Panc1 (cell line): ENCODE results near the gene EEF2. TPM values are rescaled to one million over a fixed set of nuclear protein-coding genes. Genes with fewer than 3 reads are reported as not detected.
"Not testable (repeated sequence)": the region's sequence is repeated elsewhere in the genome, so short reads cannot be mapped to it uniquely, and the experiment has no call there.

Source experiments
- ATAC-seq: fragments of 200-7000 bp; cut with Tn5 transposase; 2 replicates; pipeline ENCODE4 v1.9.1; 2020; ENCODE audit warnings: mild to moderate bottlenecking, moderate library complexity
- BruUV-seq: library from RNA; stranded (reverse); fragments of 400-500 nt; replicated peaks from 2 replicates; lab custom pipeline; 2021; lab: Mats Ljungman, UMichigan
- CTCF ChIA-PET: fragments of 300-600 bp; sonication (Branson Sonifier 250); formaldehyde crosslinking; loops from one replicate; lab custom pipeline; 2022; ENCODE audit warnings: antibody characterized with exemption; lab: Charles Lee
- POLR2A ChIA-PET: fragments of 300-600 bp; sonication (Branson Sonifier 250); formaldehyde crosslinking; loops from one replicate; lab custom pipeline; 2022; ENCODE audit warnings: antibody characterized with exemption; lab: Charles Lee
- DNase-seq: peaks from one replicate; pipeline ENCODE4 v3.0.0-alpha.2; 2010; ENCODE audit warnings: low read depth, low spot score
- H3K27ac ChIP-seq: 2 replicates; pipeline ENCODE4 v1.5.1; 2011; ENCODE audit warnings: mild to moderate bottlenecking, low read length, inconsistent platforms
- H3K27me3 ChIP-seq: fragments of 200-500 bp; sonication (Bioruptor generic); 2 replicates; pipeline ENCODE4 v1.6.0; 2014; ENCODE audit warnings: low read length, inconsistent platforms; ENCODE audit not compliant: control insufficient read depth, insufficient read depth
- H3K36me3 ChIP-seq: fragments of 200-500 bp; sonication (Bioruptor generic); 2 replicates; pipeline ENCODE4 v1.5.1; 2014; ENCODE audit warnings: inconsistent platforms, mild to moderate bottlenecking, low read length, moderate library complexity; ENCODE audit not compliant: control insufficient read depth, insufficient read depth
- H3K4me1 ChIP-seq: 2 replicates; pipeline ENCODE4 v1.5.1; 2011; ENCODE audit warnings: inconsistent platforms, mild to moderate bottlenecking, low read length, moderate library complexity; ENCODE audit not compliant: control insufficient read depth, insufficient read depth
- H3K4me3 ChIP-seq, 2 experiments: 2 replicates each; pipeline ENCODE4 v1.5.1; 2011 to 2012; ENCODE audit warnings: low read depth in 2 of 2, low read length in 2 of 2, mild to moderate bottlenecking in 2 of 2, inconsistent platforms in 1 of 2, moderate library complexity in 1 of 2
- H3K9me3 ChIP-seq: fragments of 200-500 bp; sonication (Bioruptor generic); 2 replicates; pipeline ENCODE4 v1.5.1; 2014; ENCODE audit warnings: low read depth, mild to moderate bottlenecking, inconsistent platforms, low read length, moderate library complexity; ENCODE audit not compliant: control insufficient read depth, insufficient read depth
- CTCF ChIP-seq: fragments of 450-650 bp; IDR thresholded peaks from 2 replicates; pipeline ENCODE4 v1.5.1; 2017; ENCODE audit warnings: mild to moderate bottlenecking
- POLR2AphosphoS5 ChIP-seq: IDR thresholded peaks from 2 replicates; pipeline ENCODE4 v1.6.1; 2012; ENCODE audit warnings: mild to moderate bottlenecking, low read depth, low read length, moderate library complexity
- SIN3A ChIP-seq: IDR thresholded peaks from 2 replicates; pipeline ENCODE4 v1.6.1; 2012; ENCODE audit warnings: low read depth, mild to moderate bottlenecking, low read length, moderate library complexity, borderline replicate concordance; ENCODE audit not compliant: insufficient read depth
- TCF7L2 ChIP-seq: IDR thresholded peaks from 2 replicates; pipeline ENCODE4 v1.6.1; 2011; ENCODE audit warnings: mild to moderate bottlenecking, low read depth, low read length, inconsistent platforms
- in situ Hi-C: cut with HindIII; loops from 2 replicates; pipeline ENCODE4 v1.10.0; 2016; ENCODE audit warnings: low sequenced_read_pairs, low pct_unique_long_range_greater_than_20kb
- intact Hi-C: fragments of 100-400 bp; cut with micrococcal nuclease; formaldehyde crosslinking; loops from one replicate; pipeline ENCODE4 v1.10.0; 2022; ENCODE audit not compliant: unreplicated experiment
- total RNA-seq: library from RNA; stranded (reverse); gene quantifications from one replicate; pipeline ENCODE4 v1.2.1, GENCODE V29; 2021; ENCODE audit not compliant: unreplicated experiment
- TF ChIP-seq, protein P1 (sequence below), 2 experiments: IDR thresholded peaks; 2 replicates each; pipeline ENCODE4 v1.6.1; 2011 to 2012; ENCODE audit warnings: low read depth in 2 of 2, control low read depth in 1 of 2, low read length in 1 of 2, mild to moderate bottlenecking in 1 of 2, moderate library complexity in 1 of 2; ENCODE audit not compliant: insufficient read depth in 1 of 2

Gene EEF2
- total RNA-seq, 1 experiment from 2014 or later, result 1,391 TPM

DNA sequence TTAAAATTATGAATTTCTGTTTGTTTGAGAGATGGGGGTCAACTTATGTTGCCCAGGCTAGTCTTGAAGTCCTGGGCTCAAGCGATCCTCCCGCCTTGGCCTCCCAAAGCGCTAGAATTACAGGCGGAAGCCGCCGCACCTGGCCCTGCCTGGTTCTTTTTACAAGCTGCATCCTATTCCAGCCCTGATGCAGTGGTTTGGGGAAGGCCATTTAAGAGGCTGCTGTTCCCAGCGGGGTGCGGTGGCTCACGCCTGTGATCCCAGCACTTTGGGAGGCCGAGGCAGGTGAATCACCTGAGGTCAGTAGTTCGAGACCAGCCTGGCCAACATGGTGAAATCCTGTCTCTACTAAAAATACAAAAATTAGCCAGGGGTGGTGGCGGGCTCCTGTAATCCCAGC is 17.3 kb downstream of the EEF2 start:
- BruUV-seq, intact Hi-C loops, POLR2A ChIA-PET, ATAC-seq, H3K36me3 ChIP-seq, in situ Hi-C loops, DNase-seq, H3K9me3 ChIP-seq, H3K27me3 ChIP-seq, H3K4me3 ChIP-seq: not testable (repeated sequence)
- peak overlapping the region; percentile 25; the same call in 1 of the 2 replicates for H3K27ac ChIP-seq
- peaks cover 14% of the 10 kb centered on the region for H3K4me1 ChIP-seq
- CTCF ChIA-PET, result interaction anchor here (0.6 to 1.5 kb wide), 2 partner anchors 20 to 119 kb away, joined by 3 to 4 read pairs; no protein-coding TSS in a partner anchor

GRCh38 chr19:3966051-3967017 is 18.9 kb downstream of the EEF2 start:
- ChIA-PET CTCF (no interaction called here), POLR2A (no interaction called here)
- no TSS peak for BruUV-seq
- Histone ChIP-seq H3K9me3 (no peaks in the 10 kb centered on the region), H3K36me3 (peaks cover 3% of the 10 kb centered on the region), H3K27me3 (no peaks in the 10 kb centered on the region), H3K27ac (no peak overlapping the region), H3K4me1 (peaks cover 14% of the 10 kb centered on the region), H3K4me3 (no peak overlapping the region)
- in situ Hi-C loops (no loop called here), intact Hi-C loops (no loop called here)
- TF ChIP-seq, protein P1, sequence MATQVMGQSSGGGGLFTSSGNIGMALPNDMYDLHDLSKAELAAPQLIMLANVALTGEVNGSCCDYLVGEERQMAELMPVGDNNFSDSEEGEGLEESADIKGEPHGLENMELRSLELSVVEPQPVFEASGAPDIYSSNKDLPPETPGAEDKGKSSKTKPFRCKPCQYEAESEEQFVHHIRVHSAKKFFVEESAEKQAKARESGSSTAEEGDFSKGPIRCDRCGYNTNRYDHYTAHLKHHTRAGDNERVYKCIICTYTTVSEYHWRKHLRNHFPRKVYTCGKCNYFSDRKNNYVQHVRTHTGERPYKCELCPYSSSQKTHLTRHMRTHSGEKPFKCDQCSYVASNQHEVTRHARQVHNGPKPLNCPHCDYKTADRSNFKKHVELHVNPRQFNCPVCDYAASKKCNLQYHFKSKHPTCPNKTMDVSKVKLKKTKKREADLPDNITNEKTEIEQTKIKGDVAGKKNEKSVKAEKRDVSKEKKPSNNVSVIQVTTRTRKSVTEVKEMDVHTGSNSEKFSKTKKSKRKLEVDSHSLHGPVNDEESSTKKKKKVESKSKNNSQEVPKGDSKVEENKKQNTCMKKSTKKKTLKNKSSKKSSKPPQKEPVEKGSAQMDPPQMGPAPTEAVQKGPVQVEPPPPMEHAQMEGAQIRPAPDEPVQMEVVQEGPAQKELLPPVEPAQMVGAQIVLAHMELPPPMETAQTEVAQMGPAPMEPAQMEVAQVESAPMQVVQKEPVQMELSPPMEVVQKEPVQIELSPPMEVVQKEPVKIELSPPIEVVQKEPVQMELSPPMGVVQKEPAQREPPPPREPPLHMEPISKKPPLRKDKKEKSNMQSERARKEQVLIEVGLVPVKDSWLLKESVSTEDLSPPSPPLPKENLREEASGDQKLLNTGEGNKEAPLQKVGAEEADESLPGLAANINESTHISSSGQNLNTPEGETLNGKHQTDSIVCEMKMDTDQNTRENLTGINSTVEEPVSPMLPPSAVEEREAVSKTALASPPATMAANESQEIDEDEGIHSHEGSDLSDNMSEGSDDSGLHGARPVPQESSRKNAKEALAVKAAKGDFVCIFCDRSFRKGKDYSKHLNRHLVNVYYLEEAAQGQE (IDR thresholded peaks at IDR 0.05; ENCODE audit: insufficient read depth in 1 of 2, low read depth in 2 of 2, low read length in 1 of 2), result no peak
- TF ChIP-seq SIN3A (no peak), TCF7L2 (no peak), POLR2AphosphoS5 (no peak), CTCF (no peak)
- DNase-seq, result no peak
- no peak for ATAC-seq
